Fibroblast of mammary gland (primary cell): ENCODE data around the gene S100A16.

ENCODE experiments used
- DNase-seq: peaks from one replicate; pipeline ENCODE4 v3.0.0-alpha.2; 2010; ENCODE audit warnings: low read depth
- H3K4me3 ChIP-seq: 2 replicates; pipeline ENCODE4 v1.5.1; 2011; ENCODE audit warnings: low read depth, mild to moderate bottlenecking, low read length, moderate library complexity; ENCODE audit not compliant: control insufficient read depth
- TF ChIP-seq, protein P1 (sequence below): conservative IDR thresholded peaks from 2 replicates; pipeline ENCODE4 v1.5.1; 2011; ENCODE audit warnings: low read depth, low read length, inconsistent platforms; ENCODE audit not compliant: control insufficient read depth, insufficient read depth

S100A16 gene

GRCh38 chr1:153561466-153561985, 51.4 kb downstream of the S100A16 start:
- no peak overlapping the region for H3K4me3 ChIP-seq
- no peak for DNase-seq
- TF ChIP-seq, protein P1, sequence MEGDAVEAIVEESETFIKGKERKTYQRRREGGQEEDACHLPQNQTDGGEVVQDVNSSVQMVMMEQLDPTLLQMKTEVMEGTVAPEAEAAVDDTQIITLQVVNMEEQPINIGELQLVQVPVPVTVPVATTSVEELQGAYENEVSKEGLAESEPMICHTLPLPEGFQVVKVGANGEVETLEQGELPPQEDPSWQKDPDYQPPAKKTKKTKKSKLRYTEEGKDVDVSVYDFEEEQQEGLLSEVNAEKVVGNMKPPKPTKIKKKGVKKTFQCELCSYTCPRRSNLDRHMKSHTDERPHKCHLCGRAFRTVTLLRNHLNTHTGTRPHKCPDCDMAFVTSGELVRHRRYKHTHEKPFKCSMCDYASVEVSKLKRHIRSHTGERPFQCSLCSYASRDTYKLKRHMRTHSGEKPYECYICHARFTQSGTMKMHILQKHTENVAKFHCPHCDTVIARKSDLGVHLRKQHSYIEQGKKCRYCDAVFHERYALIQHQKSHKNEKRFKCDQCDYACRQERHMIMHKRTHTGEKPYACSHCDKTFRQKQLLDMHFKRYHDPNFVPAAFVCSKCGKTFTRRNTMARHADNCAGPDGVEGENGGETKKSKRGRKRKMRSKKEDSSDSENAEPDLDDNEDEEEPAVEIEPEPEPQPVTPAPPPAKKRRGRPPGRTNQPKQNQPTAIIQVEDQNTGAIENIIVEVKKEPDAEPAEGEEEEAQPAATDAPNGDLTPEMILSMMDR, result no peak

- TF ChIP-seq, protein P1, result no peak
- no peak for DNase-seq
- no peak overlapping the region for H3K4me3 ChIP-seq
Measured at GRCh38 chr1:153560771-153561465, 52.0 kb downstream of the S100A16 start.

- no peak for DNase-seq
- no peak overlapping the region for H3K4me3 ChIP-seq
- TF ChIP-seq, protein P1, result no peak
Measured at GRCh38 chr1:153560241-153560640, 52.7 kb downstream of the S100A16 start.

DNA sequence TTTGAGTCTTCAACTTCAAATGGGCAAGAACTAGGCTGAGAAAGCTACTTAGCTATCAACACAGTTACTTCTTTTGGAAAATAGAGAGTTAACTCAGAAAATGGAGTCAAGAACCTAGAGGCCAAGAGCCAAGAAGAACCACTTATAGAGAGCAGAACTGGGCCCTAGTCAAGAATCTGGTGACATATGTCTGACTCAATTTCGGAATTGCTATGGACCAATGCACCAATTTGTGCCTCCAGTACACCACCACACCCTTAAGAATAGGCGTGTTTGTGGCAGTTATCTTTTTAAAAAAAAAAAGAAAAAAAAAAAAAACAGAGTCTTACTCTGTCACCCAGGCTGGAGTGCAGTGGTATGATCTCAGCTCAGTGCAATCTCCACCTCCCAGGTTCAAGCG, 55.1 kb downstream of the S100A16 start:
- TF ChIP-seq, protein P1, result no peak
- no peak for DNase-seq
- no peak overlapping the region for H3K4me3 ChIP-seq
